HG02588 (cell line): ENCODE results near the gene ELAPOR1.
"Not testable (repeated sequence)": the region's sequence is repeated elsewhere in the genome, so short reads cannot be mapped to it uniquely, and the experiment has no call there.

Source experiments
- ATAC-seq: cut with Tn5 transposase; IDR thresholded peaks from one replicate; pipeline ENCODE4 v1.9.1; 2021; ENCODE audit warnings: mild to moderate bottlenecking, moderate library complexity; ENCODE audit not compliant: unreplicated experiment

The ELAPOR1 gene

DNA sequence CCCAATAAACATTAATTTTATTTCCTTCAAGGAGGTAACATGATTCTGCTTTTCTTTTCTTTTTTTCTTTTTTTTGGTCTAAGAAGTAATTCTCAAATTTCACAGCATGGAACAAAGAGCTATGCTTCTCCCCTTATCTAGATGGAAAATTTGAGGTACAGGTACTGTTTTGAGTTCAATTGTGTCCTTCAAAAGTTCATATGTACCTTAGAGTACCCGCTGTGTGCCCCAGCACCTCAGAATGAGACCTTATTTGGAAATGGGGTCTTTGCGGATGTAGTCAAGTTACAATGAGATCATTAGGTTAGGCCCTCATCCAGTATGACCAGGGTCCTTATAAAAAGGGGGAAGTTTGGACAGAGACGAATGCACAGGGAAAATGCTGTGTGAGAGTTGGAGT lies 22.0 kb downstream of the ELAPOR1 start:
- ATAC-seq: no peak

DNA sequence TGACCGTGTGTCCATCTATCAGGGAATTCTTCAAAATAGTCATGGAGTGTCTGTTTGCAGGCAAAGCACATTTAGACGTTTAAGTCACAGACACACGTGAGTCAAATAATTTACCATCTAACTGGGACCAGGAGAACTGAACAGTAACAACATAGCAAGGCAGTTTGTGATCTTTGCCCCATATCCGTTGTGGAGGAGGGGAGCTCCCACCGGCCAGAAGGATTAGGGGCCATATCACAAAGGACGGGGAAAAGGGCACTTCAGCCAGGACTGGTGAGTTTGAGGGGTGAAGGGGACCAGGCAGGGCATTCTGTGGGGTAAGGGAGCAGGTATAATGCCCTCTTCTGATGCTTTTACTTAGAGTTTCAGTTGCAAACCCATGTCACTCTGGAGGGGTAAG lies 22.9 kb downstream of the ELAPOR1 start:
- ATAC-seq: no peak

DNA sequence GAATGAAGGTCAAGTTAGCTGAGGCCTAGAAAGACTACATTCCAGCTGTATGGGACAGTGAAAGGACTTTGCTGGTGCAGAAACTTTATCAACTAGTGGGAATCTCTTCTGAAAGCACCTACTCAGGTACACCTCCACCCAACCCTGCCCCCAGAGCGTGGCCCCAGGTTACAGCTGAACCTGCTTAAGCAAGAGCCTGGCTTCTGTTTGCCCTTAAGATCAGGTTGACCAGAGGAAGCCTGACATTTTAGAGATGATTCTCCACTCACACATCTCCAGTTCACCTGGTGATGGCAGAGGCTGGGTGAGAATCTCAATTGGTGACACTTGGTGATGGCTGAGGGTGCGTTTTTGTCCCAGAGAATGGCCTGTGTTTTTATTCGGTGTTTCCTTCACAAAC lies 24.0 kb downstream of the ELAPOR1 start:
- no peak for ATAC-seq

DNA sequence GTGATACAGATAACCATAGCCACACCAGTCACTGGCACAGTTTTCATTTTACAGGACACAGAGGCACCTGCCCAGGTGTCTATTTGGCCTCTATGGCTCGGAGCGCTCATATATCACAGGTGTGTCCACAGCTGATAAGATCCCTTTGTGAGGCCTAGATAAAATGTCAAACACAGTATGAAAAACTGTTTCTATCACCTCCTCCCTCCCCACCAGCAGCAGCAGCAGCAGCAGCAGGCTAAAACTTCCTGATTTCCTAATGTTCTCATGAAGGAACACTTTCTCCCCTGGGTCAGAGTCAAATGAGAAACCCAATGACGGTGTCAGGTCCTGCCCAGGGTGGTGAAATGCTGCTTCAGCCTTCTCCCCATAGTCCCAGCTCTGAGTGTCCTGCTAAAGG lies 24.4 kb downstream of the ELAPOR1 start:
- ATAC-seq: no peak

DNA sequence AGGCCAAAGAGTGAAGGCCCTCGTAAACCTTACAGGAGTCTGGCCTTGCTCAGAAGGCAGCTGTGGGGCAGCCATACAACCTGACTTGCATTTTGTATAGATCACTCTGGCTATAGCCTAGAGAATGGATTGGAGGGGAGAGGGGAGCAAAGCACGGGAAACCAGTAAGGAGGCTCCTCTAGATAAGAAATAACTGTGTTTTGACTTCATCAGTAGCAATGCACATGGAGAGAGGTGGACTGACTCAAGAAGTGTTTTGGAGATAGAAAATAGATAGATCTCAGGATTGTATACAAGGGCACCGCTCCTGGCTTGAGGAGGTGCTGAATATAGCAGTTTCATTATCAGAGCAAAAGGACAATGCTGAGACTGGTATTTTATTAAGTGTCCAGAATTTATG lies 26.5 kb downstream of the ELAPOR1 start:
- ATAC-seq: no peak

DNA sequence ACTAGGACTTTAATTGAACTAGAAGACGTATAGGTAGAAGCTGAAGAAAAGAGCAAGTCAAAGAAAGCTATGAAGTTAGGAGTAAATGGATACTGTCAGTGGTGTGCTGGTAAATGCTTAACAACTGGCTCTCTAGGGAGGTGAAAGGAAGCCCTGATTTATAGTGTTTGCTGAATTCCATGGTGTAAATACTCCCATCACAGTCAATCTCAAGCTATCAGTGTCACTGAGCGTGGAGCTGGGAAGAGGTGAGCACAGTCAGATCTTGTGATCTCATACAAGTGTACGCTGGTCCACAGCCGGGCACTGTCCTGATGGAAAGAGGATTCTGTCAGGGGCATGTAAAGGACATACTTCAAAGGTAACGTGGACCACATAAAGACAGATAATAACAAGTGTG lies 28.3 kb downstream of the ELAPOR1 start:
- no peak for ATAC-seq

DNA sequence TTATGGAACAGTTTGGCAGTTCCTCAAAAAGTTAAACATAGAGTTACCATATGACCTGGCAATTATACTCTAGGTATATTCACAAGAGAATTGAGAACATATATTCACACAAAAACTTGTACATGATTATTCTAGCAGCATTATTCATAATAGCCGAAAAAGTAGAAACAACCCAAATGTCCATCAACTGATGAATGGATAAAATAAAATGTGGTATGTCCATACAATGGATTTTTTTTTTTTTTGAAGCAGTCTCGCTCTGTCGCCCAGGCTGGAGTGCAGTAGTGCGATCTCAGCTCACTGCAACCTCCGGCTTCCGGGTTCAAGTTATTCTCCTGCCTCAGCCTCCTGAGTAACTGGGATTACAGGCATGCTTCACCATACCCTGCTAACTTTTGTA lies 28.8 kb downstream of the ELAPOR1 start:
- not testable (repeated sequence) for ATAC-seq

DNA sequence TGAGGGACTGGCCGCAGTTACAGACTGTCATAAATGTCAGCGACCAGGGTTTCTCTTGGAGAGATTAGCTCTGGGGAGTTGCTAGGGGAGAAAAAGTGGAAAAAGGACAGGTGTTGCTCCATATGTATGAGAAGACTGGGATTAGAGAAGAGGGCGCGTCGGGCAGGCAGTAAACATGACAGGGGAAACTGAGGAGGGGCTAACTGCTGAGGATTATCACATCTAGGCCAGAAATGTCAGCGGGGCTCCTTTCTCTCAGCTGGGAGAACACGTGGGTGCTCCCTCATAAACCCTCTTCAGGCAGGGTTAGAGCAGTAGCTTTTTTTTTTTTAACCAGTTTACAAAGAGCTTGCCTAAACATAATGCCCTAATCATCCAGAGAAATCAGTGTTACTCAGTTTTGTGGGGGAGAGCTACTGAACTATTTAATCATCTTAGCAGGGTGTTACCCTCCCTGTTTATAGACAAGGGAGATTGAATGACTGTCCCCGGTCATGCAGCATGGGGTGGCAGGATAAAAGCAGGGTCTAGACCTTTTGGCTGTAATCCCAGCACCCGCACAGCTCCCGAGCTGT lies 35.2 kb downstream of the ELAPOR1 start:
- ATAC-seq: no peak

DNA sequence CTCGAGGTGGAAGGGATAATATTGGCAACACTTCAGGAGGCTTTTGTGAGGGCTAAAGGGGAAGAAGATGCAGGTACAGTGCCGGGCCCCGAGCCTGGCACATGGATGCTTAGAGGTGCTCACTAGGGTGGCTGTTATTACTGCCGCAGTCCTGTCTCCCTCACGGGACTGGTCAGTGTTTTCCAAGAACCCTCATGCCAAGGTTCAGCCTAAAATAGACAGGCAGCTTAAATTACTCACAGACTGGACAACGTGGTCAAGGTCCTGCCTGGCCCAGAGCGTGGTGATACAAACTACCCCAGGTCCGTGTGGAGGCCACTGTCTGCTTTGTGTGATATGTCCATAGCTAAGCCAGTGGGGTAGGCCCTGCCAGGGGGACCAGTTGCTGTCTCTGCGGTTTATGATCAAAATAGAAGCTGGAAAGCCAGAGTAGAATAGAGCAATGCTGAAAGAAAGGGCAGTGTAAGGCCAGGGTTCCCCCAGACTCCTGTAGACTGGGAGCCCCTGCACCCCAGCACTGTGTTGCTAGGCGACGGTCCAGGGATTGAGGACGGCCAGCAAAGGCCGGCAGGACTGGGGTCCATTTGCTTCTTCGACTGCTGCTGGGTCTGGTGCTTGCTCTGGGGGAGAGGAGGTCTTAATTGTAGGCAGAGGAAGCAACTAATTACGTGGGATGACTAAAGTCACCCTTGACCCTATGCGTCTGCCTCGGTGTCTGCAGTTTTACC lies 36.1 kb downstream of the ELAPOR1 start:
- ATAC-seq: no peak

DNA sequence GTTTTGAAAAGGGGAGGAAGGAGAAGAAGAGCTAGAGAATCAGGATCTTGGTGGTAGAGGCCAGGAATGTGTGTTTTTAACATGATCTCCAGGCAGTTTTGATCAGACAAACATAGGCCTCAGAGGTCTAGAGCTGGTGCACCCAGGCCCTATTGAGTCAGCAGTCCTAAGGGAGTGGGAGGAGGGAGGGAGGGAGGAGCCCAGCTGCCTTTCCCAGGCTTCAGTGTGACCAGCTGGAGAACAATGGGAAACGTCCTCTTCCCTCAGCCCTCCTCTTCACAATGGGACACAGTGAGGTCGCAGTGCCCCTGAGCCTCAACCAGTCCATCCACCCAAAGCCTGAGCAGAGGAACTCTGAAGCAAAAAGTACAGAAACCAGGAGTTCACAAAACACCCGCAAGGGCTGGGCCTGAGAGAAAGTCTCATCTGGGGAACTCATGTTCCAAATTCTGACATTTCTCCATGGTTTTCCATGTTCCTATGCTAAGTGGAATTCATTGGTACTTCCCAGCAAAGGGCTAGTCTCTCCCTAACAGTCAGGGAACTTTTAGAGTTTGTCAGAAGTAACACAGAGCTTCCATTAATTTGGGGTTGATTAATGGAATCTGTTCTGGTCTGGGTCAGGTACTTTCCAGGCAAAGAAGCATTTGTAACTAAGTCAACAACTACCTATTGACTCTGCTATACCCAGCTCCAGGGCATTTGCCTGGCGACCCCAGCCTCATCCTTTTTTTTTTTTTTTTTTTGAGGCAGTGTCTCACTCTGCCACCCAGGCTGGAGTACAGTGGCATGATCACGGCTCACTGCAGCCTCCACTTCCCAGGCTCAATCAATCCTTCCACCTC lies 37.5 kb downstream of the ELAPOR1 start:
- ATAC-seq: no peak

DNA sequence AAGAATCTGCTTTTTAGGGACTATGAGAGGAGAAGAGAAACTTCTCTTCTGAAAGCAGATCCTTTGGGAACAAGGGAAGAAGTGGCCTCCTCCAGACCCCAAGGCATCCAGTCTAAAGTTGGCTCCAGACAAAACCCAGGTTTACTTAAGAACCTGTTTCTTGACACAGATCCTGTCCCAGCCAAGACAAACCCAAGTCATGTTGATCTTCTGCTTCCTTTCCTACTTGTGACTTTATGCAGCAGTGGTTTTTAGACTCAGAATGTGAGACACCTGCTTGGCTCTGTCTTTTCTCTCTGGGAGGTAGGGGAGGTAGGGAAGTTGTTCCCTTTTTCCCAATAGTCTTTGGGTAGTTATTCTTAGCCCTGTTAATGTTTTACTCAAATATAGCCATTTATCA lies 38.3 kb downstream of the ELAPOR1 start:
- no peak for ATAC-seq

DNA sequence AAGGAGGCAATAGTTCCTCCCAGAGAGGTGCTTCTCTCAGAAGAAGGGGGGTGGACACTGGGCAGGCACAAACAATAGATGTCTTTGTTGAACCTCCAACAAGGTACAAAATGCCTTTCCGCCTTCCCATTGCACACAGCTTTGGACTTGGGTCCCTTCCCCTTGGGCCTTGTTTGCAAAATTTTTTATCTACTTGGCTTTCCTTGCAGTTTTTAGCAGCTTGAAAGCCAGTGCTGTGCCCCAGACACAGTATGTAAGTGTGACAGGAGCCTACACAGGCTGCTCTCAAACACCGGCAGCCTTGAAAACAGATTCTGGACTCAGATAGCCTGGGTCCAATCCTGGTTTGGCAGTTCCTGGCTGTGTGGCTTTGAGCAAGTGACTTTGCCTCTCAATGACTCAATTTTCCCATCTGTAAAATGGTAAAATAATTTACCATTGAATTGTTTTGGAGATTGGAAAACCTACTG lies 43.0 kb downstream of the ELAPOR1 start:
- ATAC-seq: no peak

DNA sequence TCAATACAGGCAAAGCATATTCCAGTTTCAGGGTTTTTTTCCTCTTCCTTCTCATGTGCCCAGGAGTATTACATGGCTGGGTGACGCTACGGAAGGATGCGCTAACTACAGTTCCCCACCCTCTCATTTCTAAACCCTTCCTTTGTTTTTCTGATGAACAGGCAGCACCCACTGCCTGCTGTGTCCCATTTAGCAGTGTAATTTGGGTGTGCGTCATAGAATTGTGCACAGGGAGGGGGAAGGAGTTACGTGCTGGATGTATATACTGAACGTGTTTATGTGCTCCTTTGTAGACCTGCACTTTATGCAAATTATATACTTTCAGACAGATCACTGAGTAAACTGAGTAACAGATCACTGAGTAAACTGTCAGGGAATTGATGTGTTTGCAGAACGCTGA lies 44.5 kb downstream of the ELAPOR1 start:
- no peak for ATAC-seq

DNA sequence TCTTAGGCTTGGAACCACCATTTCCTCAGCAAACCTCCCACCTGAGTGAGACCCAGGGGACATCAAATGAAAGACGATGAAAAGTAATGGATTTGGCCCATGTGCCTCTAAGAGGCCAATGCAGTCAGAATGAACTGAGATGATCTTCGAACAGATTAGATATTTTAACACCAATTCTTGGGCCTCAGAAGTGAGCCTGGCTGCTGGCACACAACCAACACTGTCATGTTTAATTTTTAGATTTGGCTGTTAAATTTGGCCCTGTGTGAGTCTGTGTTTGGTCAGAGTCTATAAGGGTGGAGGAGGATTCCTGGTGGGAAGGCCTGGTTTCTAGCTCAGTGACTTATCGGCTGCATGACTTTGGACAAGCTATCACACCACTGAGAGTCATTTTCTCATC lies 45.4 kb downstream of the ELAPOR1 start:
- ATAC-seq: no peak

DNA sequence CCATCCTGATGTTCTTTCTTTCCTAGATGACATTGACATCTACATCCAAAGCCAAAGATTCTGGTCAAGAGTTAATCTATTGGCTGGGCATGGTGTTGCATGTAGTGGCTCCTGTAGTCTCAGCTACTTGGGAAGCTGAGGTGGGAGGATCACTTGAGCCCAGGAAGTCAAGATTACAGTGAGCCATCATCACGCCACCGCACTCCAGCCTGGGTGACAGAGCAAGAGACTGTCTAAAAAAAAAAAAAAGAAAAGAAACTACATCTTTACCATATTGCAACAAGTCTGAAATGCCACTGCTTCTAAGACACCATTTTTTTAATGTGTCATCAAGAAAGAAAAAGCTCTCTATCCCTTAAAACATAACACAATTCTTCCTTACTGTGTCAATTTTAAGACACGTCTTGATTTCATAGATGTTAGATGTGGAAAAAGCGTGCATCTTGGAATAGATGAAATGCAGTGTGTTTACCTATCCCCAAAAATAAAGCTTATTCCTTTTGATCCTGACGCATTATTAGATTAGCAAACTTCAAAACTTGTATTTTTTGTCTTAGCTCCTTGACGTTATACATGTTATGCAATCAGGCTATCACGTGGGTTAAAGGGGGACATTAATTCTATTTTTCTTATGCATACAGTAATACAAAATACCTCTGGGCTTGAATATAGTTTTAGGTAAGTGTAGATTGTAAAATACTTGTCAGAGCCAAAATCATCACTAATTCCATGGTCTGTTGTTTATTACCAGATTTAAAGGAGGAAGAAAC lies 46.3 kb downstream of the ELAPOR1 start:
- ATAC-seq: no peak

DNA sequence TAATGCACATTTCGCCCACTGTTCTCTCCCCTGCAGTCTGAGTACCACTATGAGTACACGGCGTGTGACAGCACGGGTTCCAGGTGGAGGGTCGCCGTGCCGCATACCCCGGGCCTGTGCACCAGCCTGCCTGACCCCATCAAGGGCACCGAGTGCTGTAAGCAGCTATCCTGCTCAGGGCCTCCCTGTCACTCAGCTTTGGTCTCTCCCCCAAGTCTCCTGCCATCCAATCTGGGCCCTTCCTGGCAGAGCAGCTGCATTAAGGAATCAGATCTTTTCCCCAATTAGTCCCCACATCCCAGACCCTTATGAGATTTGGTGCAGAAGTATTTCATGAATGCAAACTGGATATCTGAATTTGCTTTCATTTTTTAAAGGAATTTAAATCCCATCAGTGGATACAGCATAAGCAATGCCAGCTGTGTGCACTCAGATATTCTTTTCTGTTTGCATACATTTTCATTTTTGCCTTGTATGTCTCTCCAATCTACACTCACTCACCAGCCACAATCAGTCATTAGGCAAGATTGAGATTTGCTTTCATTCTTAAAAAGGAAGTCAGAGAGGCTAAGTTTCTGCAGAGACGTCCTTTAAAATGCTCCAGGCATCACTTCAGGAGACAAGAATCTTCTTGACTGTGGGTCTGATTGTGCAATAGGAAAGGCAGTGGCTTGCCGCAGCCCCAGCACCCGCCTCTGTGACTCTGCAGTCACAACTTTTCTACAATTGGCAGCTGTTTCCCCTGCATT lies 48.1 kb downstream of the ELAPOR1 start:
- no peak for ATAC-seq

DNA sequence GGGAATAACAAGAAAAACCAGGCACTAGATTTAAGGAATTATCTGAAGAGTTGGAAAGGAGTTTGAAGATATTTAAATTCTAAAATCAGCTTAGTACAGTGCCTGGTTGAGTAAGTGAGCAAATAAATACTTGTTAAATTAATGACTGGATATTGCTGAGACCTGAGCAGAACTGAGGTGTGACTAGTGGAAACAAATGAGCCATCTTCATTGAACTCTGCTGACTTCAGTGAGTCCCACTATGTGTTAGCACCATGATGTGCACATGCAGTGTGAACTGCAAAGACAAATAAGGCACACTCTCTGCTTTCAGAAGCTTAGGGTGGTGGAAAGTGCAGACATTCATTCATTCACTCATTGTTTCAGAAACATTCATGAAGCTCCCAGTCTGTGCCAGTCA lies 48.7 kb downstream of the ELAPOR1 start:
- ATAC-seq: no peak

DNA sequence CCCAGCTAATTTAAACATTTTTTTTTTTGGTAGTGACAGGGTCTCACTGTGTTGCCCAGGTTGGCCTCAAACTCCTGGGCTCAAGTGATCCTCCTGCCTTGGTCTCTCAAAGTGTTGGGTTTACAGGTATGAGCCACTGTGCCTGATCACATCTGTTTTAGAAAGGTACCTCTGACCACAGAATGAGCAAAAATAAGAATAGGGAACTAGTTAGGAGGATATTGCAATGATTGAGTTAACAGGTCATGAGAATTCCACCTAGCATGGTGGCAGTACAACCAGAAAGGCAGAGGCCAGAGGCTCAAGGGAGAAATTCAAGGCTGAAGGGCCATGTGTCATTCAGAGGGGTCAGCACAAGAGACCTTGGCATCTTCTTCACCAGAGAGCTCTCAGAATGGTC lies 49.6 kb downstream of the ELAPOR1 start:
- ATAC-seq: no peak
